IPS-NIHi7 (cell line): ENCODE data around the gene RERE.

ENCODE experiments used
- DNase-seq: peaks from one replicate; pipeline ENCODE4 v3.0.0; 2012; ENCODE audit warnings: mixed read lengths; ENCODE audit errors: extremely low spot score

The RERE gene

DNA sequence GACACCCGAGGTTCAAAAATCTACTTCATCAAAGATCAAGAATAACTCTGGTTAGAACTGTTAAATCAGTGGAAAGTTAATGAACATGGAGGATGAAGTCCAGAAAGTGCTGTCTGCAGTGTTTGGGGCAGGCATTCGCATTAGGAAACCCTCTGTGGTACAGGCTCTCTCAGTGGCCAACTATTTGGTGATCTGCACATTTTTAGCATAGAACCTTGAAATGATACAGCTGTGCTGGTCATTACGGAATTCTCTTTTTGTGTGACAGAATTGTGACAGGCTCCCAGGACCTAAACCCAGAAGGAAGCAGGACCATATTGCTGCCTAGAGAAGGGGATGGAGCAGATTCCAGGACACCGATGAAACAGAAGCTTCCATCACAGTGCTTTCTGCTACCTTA lies 410.5 kb downstream of the RERE start:
- DNase-seq, result no peak

- no peak for DNase-seq
Measured at GRCh38 chr1:8406011-8406410, 411.4 kb downstream of the RERE start.

DNA sequence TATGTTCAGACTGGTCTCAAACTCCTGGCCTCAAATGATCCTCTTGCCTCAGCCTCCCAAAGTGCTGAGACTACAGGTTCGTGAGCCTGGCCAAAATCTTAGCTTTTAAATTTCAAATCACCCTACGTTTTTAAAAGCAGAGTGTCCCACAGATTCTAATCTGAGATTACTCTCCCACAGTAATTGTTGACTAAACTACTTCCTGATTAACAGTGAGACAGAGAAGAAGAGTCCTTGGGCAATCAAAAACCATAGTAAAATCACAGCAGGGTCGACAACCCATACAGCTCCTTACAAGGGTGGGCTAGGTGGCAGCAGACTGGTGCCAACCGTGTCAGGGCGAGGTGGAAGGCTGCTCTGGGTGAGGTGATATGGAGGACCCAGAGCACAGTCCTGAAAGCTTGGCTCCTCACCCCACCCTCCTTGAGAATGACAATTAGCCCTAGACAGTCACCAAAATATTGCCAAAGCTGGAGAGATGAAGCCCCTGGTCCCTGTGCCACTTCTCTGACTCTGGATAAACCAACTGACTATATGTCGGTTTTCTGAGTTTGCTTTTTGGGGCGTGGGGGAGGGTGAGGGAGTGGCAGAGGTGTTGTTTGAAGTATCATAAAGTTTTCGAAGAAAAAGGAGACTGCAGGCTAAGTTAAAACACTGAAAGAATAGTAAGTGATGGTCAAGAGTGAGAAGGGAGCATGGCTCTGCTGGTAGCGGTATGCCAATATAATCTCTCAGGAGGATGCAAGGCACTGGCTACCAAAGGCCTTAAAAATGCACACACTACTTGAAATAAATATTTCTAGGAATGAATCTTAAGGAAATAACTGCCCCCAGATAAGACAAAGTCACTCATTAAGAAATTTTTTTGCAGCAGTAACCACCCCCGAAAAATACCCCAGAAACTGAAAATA lies 412.7 kb downstream of the RERE start:
- DNase-seq, result no peak

DNA sequence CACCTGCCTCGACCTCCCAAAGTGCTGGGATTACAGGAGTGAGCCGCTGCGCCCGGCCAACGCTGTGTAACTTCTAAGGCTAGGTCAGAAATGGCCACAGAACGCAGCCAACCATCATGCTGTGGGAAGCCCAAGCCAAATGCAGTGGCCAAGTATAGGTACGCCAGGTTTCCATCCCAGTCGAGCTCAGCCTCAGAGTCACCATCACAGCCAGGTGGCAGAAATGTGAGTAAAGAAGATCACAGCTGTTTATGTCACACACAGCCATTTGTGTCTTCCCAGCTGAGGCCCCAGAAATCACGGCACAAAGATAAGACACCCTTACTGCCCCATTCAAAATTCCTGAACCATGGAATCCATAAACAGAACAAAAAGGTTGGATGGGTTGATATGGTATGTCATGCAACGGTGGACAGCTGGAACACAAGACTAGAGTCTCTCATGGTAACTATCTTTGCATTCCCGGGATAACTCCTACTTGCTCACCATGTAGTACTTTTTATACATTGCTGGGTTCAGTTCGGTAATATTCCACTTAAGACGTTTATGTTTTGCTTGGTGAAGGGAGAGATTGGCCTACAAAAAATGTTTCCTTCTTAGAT lies 415.2 kb downstream of the RERE start:
- DNase-seq, result no peak

GRCh38 chr1:8398677-8399076 lies 418.8 kb downstream of the RERE start:
- DNase-seq, result no peak

- DNase-seq, result no peak
Measured at GRCh38 chr1:8398086-8398485, 419.4 kb downstream of the RERE start.

GRCh38 chr1:8397511-8397910 lies 419.9 kb downstream of the RERE start:
- no peak for DNase-seq

DNA sequence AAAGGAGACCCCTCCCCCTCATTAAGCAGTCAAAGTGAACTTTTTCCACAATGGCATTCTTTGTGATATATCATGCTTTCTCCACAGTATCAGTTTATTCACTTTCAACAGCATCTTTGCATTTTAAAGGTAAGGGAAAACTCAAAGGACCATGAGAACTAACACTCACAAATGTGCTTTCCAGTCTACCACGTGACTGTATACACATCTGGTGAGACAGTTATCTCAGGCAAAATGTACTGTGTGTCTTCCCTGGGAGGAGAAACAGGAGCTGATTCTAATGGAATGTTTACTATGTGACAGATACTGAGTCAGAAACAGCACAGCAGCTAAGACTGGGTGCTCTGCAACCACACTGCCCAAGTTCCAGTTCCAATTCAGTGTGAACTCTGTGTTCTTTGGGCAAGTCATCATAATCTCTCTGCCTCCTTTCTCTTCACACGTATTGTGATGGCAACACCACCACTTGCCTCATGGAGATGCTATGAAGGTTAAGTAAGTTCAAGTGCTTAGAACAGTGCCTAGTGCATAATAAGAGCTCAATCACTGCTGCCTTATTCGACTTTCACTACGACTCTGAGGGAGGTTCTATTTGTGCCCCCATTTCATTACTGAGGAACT lies 420.5 kb downstream of the RERE start:
- no peak for DNase-seq

DNA sequence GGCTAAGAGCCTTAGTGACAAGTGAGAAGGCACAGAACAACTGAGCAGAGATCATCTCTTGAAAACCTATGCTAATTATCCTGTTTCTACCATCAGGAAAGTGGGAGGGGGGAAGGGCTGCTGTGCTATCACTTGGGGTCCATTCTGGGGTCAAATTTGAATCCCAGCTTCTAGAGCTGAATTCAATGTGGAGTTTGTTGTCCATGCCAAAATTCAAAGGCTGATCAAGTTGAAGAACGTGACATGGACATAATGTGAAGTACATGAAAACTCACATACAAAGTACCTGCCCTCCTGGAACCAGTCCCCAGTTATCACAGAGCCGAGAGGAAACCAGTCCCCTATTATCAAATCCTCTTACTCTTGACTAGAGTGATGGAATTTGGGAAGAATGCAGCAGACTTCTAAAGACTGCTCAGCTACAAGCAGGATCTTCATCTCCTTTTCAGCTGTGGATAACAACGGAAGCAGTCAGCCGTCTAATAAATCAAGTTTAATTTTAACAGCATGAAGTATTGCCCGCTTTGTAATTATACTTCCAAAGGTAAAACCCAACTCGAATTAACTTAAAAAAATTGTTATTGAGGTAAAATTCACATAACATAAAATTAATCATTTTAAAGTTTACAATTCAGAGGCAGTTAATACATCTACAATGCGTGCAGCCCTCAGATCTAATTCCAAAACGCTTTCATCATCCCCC lies 421.2 kb downstream of the RERE start:
- DNase-seq, result no peak

DNA sequence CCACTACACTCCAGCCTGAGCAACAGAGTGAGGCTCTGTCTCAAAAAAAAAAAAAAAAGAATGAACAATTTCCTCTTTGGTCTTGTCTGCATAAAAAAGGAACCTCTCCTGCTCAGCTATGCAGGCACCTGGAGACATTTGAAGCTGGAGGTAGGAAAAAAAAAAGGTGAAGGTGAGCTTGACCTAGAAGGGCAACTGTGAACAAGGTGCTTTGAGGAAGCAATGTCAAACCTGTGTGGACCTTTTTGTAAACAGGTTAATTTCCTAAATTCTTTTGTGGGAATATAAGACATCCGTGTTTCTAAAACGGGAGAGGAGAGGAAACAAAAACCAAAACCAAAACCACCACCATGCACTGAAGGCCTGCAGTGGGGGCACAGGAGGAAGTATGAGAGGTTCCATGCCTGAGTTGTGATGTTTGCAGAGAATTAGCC lies 422.0 kb downstream of the RERE start:
- no peak for DNase-seq

GRCh38 chr1:8394456-8395321 lies 422.8 kb downstream of the RERE start:
- no peak for DNase-seq

GRCh38 chr1:8392522-8392921 lies 424.9 kb downstream of the RERE start:
- no peak for DNase-seq

DNA sequence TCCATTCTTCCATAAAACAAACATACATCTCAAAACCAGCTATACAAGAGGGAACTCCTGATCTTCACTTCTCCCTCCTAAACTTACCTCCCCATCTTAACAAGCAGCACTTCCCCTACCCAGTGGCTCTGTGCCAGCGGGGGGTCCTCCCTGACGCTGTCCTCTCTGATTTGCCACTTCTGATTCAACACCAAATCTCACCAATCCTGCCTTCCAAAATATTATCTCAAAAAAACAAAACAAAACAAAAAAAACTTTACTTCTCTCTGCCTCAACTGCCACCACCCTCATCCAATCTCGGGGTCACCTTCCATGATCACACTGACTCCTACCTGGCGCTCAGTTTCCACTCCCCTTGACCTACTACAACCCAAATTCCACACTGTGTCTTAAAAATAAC lies 426.7 kb downstream of the RERE start:
- no peak for DNase-seq

DNA sequence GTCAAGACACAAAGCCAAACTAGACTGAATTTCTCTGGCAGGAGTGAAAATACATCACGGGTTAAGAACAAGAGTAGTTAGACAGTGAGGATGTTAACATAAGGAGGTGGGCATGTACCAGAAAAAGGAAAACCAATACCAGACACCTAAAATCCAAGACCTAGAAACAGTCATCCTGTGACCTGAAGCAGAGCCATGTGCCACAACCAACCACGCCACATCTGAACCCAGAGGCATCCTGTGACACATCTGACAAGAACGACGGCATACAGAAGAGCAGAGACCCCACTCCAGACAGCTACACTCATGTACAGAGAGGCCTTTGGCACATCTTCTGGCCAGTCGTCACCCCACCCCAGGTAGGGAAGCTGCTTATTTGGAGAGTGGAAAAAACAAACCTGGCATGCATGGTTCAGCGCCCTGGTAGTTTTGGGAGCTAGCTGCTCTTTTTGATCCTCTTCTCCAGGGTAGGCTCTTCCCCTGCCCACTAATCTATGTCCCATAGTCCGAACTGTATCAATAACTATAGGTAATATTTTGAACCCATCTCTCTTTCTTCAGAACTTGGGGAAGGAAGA lies 427.4 kb downstream of the RERE start:
- no peak for DNase-seq

DNA sequence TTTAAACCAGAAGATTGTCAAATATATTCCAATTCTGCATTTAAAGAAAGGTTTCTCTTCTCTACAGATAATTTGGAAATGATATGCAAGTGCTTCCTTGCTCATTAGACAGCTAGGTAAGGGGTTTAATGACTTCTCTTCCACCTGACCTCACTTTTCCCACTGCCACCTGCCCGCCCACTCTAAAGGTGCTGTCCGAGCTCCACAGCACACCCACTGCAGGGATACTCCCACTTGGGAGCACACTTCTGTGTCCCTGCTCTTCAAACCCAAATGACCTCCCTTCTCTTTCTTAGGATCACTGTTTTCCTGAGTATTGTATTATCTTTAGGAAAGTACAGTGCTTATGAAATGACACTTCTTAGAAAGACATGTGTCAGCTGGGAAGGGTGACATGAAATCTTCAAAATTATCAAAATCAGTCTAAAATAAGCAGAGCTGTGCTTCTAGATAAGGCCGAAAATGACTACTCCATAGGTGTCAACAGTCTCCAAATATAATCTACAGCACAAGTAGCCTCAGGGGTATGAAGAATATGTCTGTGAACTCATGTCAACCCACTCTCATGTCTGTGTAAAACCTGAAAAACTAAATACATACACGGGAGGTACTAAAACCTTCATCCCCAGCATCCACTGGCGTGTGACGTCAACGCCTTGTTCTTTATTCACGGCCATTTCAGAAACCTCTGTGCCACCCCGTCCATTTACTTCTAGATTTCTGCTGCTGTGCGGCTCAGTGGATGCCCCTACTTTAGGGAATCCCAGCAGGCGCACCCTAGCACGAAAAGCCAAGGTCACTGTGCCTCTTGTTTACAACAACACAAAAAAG lies 428.5 kb downstream of the RERE start:
- no peak for DNase-seq

DNA sequence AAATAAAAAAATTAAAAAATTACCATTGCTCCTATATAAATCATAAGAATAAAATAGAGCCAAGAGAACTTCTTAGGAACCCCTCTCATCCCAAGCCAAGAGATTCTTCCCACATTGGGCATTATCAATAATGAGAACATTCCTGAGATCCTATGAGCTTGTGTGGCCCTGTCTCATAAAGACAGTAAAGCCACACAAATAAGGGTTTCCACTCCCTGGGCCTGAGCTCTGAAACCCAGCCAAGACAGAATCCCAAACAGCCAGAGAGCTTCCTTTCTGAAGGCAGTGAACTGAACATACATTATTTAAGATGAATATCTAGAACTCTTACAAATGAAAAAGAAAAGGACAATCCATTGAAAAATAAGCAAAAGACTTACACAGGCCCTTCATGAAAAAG lies 431.2 kb downstream of the RERE start:
- no peak for DNase-seq

DNA sequence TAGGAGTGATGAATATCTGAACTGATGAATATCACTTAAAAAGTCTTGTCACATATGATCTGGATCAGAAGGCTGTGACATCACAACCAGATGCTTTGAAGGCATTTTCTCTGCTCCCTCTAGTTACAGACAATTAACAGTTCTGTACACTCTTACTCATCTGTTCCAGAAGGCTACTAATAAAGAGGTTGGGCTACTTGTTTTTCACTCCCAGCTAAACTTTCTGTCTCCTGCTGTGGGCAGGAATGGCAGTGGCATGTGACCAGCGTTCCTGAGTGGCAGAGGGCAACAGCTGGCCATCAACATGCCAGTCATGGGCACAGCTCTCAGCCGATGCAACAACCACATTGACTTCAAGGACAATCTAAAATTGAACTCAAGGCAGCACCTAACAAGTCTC lies 432.9 kb downstream of the RERE start:
- no peak for DNase-seq

GRCh38 chr1:8384088-8384487 lies 433.4 kb downstream of the RERE start:
- DNase-seq, result no peak

DNA sequence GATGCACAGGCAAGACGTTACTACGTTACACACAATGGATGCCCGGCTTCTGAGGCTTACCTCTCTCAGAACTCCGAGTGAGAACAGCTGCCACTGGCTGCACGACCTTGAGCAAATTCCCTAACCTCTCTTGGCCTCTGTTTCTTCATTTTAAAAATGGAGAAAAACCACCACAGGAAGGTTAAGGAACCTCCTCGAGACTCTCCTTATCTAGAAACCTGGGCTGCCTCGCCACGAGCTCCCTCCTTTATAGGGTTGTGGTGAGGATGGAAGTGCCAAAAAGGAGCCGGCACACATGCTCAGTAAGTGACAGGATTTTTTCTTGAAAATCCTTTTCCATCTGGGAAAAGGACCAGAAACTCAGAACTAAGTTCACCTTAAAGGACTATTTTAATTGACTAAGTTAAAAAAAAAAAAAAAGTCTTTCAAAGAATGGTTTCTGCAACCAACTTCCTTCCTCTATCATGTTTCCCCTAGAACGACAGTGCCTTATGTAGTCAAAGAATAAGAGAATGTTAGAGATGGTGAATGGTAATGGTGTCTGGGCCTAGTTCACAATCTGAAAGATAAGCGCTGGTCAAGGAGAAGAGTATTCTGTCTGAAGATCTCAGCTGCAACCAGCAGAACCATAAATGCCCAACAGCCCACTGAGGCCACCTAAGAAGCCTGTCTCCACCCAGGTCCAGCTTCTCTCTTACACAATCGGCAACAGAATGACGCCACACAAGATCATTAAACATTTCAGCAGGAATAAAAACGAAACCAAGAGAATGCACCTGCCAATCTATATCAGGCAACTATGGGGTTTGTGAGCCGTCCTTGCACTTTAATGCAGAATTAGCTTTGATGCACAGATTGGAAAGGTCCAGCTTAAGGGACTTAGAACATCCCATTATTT lies 434.6 kb downstream of the RERE start:
- DNase-seq, result no peak
